ENCODE data around the gene UBAP2L.

Gene UBAP2L

GRCh38 chr1:154220071-154220969 lies at the start of gene UBAP2L:
UBAP2L (plus strand) TSS chr1:154220955; CDS start chr1:154225124, 4,169 bp downstream.
- TF ChIP-seq, protein P1, sequence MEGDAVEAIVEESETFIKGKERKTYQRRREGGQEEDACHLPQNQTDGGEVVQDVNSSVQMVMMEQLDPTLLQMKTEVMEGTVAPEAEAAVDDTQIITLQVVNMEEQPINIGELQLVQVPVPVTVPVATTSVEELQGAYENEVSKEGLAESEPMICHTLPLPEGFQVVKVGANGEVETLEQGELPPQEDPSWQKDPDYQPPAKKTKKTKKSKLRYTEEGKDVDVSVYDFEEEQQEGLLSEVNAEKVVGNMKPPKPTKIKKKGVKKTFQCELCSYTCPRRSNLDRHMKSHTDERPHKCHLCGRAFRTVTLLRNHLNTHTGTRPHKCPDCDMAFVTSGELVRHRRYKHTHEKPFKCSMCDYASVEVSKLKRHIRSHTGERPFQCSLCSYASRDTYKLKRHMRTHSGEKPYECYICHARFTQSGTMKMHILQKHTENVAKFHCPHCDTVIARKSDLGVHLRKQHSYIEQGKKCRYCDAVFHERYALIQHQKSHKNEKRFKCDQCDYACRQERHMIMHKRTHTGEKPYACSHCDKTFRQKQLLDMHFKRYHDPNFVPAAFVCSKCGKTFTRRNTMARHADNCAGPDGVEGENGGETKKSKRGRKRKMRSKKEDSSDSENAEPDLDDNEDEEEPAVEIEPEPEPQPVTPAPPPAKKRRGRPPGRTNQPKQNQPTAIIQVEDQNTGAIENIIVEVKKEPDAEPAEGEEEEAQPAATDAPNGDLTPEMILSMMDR (IDR thresholded peaks at IDR 0.05; ENCODE audit: extremely low read depth, missing control alignments) = no peak
- peak; percentile 94 for DNase-seq (ENCODE audit: low spot score)

DNA sequence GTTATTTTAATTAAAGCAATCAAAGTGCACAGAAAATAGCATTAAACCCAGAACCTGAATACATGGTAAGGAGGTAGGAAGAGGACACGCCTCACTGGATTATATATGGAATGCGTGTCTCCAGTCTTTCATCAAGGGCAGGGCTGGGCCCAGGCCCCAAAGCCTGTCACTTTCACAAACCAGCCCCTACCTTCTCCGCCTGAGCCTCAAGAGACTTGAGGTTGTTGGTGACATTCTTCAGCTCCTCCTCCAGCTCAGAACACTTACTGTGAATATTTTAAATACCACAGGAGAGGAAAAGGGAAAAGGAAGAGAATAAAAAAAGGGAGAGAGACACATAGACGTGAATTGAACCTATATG lies 49.6 kb upstream of the UBAP2L start:
- DNase-seq (ENCODE audit: low spot score) = no peak
- TF ChIP-seq, protein P1 (IDR thresholded peaks at IDR 0.05; ENCODE audit: extremely low read depth, missing control alignments) = no peak

GRCh38 chr1:154171880-154172279 lies 48.9 kb upstream of the UBAP2L start:
- TF ChIP-seq, protein P1 (IDR thresholded peaks at IDR 0.05; ENCODE audit: extremely low read depth, missing control alignments) = no peak
- DNase-seq (ENCODE audit: low spot score) = no peak

GRCh38 chr1:154174654-154175053 lies 46.1 kb upstream of the UBAP2L start:
- TF ChIP-seq, protein P1 (IDR thresholded peaks at IDR 0.05; ENCODE audit: extremely low read depth, missing control alignments) = no peak

DNA sequence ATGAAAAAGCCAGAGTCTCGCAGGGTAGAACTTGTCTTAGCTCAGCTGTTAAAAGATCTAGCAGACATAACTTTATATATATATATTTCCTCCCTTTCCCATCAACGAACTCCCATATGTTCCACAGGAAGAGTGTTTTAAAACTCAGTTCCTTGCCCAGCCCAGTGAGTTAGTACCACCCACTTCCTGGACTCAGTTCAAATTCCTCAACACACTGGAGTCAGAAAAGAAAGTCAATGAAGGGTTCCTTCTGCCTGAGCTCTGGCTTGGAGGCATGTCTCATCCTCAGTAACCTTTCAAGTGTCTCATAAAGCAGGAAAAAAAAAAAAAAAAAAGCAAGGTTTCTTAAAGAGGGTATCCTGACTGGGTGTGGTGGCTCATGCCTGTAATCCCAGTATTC lies 44.4 kb upstream of the UBAP2L start:
- DNase-seq (ENCODE audit: low spot score) = no peak
- TF ChIP-seq, protein P1 (IDR thresholded peaks at IDR 0.05; ENCODE audit: extremely low read depth, missing control alignments) = no peak

More at GRCh38 chr1:154174654-154175053, 46.1 kb upstream of the UBAP2L start:
- no peak for DNase-seq (ENCODE audit: low spot score)

DNA sequence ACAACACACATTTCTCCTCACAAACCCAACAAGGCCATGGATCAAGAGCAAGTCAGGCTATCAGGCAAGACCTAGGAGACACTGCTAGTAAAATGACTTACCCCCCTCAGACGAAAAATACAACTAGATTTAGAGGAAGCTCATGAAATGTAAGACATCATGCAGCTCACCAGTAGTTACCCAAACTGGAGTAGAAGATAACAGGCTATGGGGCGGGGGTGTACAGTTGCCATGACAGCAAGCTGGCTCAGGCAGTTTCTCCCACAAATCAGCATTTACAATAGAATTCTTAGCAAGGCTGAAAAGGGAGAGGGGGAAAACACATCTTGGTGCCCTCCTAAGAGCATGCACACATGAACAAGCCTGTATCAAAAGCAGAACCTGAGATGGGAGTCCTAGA lies 42.7 kb upstream of the UBAP2L start:
- TF ChIP-seq, protein P1 (IDR thresholded peaks at IDR 0.05; ENCODE audit: extremely low read depth, missing control alignments) = no peak
- no peak for DNase-seq (ENCODE audit: low spot score)

- TF ChIP-seq, protein P1 (IDR thresholded peaks at IDR 0.05; ENCODE audit: extremely low read depth, missing control alignments) = no peak
- DNase-seq (ENCODE audit: low spot score) = no peak
Measured at GRCh38 chr1:154178911-154179811, 41.6 kb upstream of the UBAP2L start.
